KBM-7 (cell line): ENCODE data around the gene TYMS.

Experiments
- DNase-seq: peaks from one replicate; pipeline ENCODE4 v3.0.0-alpha.2; 2015
- in situ Hi-C: fragments of 300-500 bp; cut with MboI; formaldehyde crosslinking; loops from 2 replicates; pipeline ENCODE4 v1.14.3; 2020; ENCODE audit warnings: low sequenced_read_pairs, low pct_unique_long_range_greater_than_20kb, mixed read lengths

Gene TYMS

GRCh38 chr18:657311-658000 lies at the start of gene TYMS:
TYMS (plus strand) TSS chr18:657653; CDS start chr18:657743, 90 bp downstream.
- peak; percentile 90 for DNase-seq
- in situ Hi-C loops, result no loop called here

GRCh38 chr18:607930-608329 lies 49.5 kb upstream of the TYMS start:
- DNase-seq, result no peak
- in situ Hi-C loops, result no loop called here

- in situ Hi-C loops, result no loop called here
- no peak for DNase-seq
Observed at GRCh38 chr18:610214-610928, 47.1 kb upstream of the TYMS start.

- no peak for DNase-seq
- in situ Hi-C loops, result no loop called here
Observed at GRCh38 chr18:612156-612555, 45.3 kb upstream of the TYMS start.

- in situ Hi-C loops, result no loop called here
- DNase-seq, result no peak
Observed at GRCh38 chr18:614193-614592, 43.3 kb upstream of the TYMS start.

GRCh38 chr18:615092-615521 lies 42.3 kb upstream of the TYMS start:
- in situ Hi-C loops, result no loop called here
- no peak for DNase-seq

- DNase-seq, result no peak
- in situ Hi-C loops, result no loop called here
Observed at GRCh38 chr18:615773-616172, 41.7 kb upstream of the TYMS start.

- in situ Hi-C loops, result no loop called here
Observed at GRCh38 chr18:616380-616995, 41.0 kb upstream of the TYMS start.

GRCh38 chr18:617970-618504 lies 39.4 kb upstream of the TYMS start:
- in situ Hi-C loops, result no loop called here
- DNase-seq, result no peak

More at GRCh38 chr18:616380-616995, 41.0 kb upstream of the TYMS start:
- peak; percentile 53 for DNase-seq

- in situ Hi-C loops, result no loop called here
- no peak for DNase-seq
Observed at GRCh38 chr18:618618-619017, 38.8 kb upstream of the TYMS start.

GRCh38 chr18:621291-622043 lies 36.0 kb upstream of the TYMS start:
- in situ Hi-C loops, result no loop called here
- no peak for DNase-seq

- DNase-seq, result no peak
- in situ Hi-C loops, result no loop called here
Observed at GRCh38 chr18:622289-622688, 35.2 kb upstream of the TYMS start.

GRCh38 chr18:623761-624620 lies 33.5 kb upstream of the TYMS start:
- in situ Hi-C loops, result no loop called here
- peak; percentile 50 for DNase-seq

GRCh38 chr18:627231-627630 lies 30.2 kb upstream of the TYMS start:
- DNase-seq, result no peak
- in situ Hi-C loops, result no loop called here

GRCh38 chr18:629269-630150 lies 27.9 kb upstream of the TYMS start:
- in situ Hi-C loops, result no loop called here

GRCh38 chr18:631560-631959 lies 25.9 kb upstream of the TYMS start:
- in situ Hi-C loops, result no loop called here
- no peak for DNase-seq

More at GRCh38 chr18:629269-630150, 27.9 kb upstream of the TYMS start:
- DNase-seq, result no peak

GRCh38 chr18:634551-635045 lies 22.9 kb upstream of the TYMS start:
- no peak for DNase-seq
- in situ Hi-C loops, result no loop called here
